Activated CD8-positive, alpha-beta memory T cell treated with anti-CD3 and anti-CD28 coated beads, Interleukin-2, amount 10 ng/mL, durations not matched to agents 7 days and 5 days (primary cell): ENCODE measurements around the gene JMJD1C. TPM values are rescaled to one million over a fixed set of nuclear protein-coding genes. Genes with fewer than 3 reads are reported as not detected.

ENCODE experiments used
- ATAC-seq: fragments of 150-1000 bp; cut with Tn5 transposase; one replicate; pipeline ENCODE4 v1.10.0; 2021; ENCODE audit warnings: moderate library complexity
- CTCF ChIA-PET: fragments of 350-600 bp; sonication (Branson Sonifier 250); formaldehyde crosslinking; loops from one replicate; lab custom pipeline; 2021; ENCODE audit warnings: antibody characterized with exemption; lab: Charles Lee
- DNase-seq: peaks from one replicate; pipeline ENCODE4 v3.0.0-alpha.2; 2020
- H3K27ac Mint-ChIP-seq: one replicate; pipeline ENCODE4 v1.8.0; 2021; ENCODE audit warnings: mild to moderate bottlenecking, mixed read lengths
- H3K27me3 Mint-ChIP-seq: one replicate; pipeline ENCODE4 v1.8.0; 2021; ENCODE audit warnings: mixed read lengths
- H3K36me3 Mint-ChIP-seq: one replicate; pipeline ENCODE4 v1.8.0; 2021; ENCODE audit warnings: mild to moderate bottlenecking, mixed read lengths
- H3K4me1 Mint-ChIP-seq: one replicate; pipeline ENCODE4 v1.8.0; 2021; ENCODE audit warnings: mixed read lengths
- H3K4me3 Mint-ChIP-seq: one replicate; pipeline ENCODE4 v1.8.0; 2021; ENCODE audit warnings: mild to moderate bottlenecking, moderate library complexity, mixed read lengths
- H3K9me3 Mint-ChIP-seq: one replicate; pipeline ENCODE4 v1.8.0; 2022; ENCODE audit warnings: low read depth, mixed read lengths
- microRNA-seq: library from miRNA; unstranded; fragments of <30 nt; microRNA quantifications from one replicate; pipeline ENCODE4 v1.2.0, GENCODE V29; 2022
- total RNA-seq, 2 experiments: library from RNA; stranded (reverse); gene quantifications; one replicate each; pipeline ENCODE4 v1.2.3, GENCODE V29; 2021

JMJD1C gene
- total RNA-seq, 2 experiments from 2014 or later = 55.7 to 87.6 TPM

DNA sequence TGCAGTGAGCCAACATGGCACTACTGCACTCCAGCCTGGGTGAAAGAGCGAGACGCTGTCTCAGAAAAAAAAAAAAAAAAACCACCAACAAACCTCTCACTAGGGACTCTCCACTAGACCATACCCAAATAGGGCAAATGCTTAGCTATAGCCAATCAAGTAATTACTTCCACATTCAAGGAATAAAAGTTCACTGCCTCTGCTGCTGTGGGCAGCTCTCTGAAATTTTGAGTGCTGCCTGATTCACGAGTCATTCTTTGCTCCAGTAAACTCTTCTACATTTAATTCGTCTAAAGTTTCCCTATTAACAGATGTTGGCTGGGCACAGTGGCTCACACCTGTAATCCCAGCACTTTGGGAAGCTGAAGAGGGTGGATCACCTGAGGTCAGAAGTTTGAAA, 337.3 kb downstream of the JMJD1C start:
- ATAC-seq = no peak
- H3K27me3 Mint-ChIP-seq = peaks cover 6% of the 10 kb centered on the region
- H3K4me3 Mint-ChIP-seq = no peak overlapping the region
- no peak overlapping the region for H3K27ac Mint-ChIP-seq
- peaks cover 5% of the 10 kb centered on the region for H3K36me3 Mint-ChIP-seq
- CTCF ChIA-PET = interaction anchor here (0.7 kb wide), 1 partner anchor 17 kb away, joined by 3 read pairs; no protein-coding TSS in a partner anchor
- no peak for DNase-seq
- no peaks in the 10 kb centered on the region for H3K9me3 Mint-ChIP-seq
- H3K4me1 Mint-ChIP-seq = peaks cover 6% of the 10 kb centered on the region

DNA sequence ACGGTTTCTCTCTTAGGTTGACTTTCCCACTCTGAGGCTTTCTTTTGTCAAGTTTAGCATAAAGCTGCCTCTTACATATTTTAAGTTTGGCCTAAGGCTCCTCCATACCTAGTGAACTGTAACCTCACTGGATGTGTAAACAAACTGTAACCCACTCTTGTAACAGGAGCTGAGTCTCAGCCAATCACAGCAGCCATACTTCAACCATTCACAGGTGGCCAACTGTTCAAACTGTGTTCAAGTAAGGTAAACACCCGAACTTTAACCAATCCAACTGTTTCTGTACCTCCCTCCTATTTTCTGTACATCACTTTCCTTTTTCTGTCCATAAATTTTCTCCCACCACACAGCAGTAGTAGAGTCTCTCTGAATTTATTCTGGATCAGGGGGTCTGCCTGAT, 340.3 kb downstream of the JMJD1C start:
- no peak for ATAC-seq
- no peak overlapping the region for H3K27ac Mint-ChIP-seq

DNA sequence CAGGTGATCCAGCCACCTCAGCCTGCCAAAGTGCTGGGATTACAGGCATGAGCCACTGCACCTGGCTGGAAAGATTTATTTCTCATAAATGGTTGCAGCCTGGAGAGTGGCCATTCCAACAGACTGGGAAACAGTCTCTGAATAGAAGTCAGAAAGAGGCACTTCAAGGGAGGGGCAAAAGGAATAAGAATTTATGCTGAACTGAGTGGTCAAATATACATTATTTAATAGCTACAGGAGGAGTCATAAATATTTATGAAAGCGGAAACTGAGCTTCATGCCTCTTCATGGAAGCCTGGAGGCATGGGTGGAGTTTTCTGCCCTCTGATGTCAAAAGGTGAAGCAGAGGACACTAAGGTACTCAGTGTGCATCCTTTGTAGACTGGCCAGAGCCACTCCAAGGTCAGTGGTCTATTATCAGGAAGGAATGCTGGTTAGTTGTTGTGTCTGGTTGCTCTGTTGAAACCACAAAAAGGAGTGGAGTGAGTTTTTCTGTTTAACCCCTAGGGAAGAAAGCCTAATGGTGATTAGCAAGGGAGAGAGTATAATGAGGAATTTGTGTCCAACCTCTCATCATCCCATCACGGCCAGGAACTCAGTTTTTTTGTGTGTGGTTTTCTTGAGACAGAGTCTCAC, 341.9 kb downstream of the JMJD1C start:
- Mint-ChIP-seq H3K27ac (no peak overlapping the region), H3K4me3 (no peak overlapping the region), H3K27me3 (peaks cover 3% of the 10 kb centered on the region), H3K9me3 (no peaks in the 10 kb centered on the region), H3K36me3 (peaks cover 1% of the 10 kb centered on the region), H3K4me1 (no peaks in the 10 kb centered on the region)
- no peak for ATAC-seq
- DNase-seq = no peak
- CTCF ChIA-PET = interaction anchor here (1.3 kb wide), 1 partner anchor 34 kb away, joined by 3 read pairs; no protein-coding TSS in a partner anchor

More for the DNA sequence above, 340.3 kb downstream of the JMJD1C start:
- Mint-ChIP-seq H3K27me3 (peaks cover 6% of the 10 kb centered on the region), H3K9me3 (no peaks in the 10 kb centered on the region), H3K4me3 (no peak overlapping the region), H3K36me3 (peaks cover 1% of the 10 kb centered on the region), H3K4me1 (no peaks in the 10 kb centered on the region)
- no peak for DNase-seq
- CTCF ChIA-PET = interaction anchor here (0.7 kb wide), 1 partner anchor 594 kb away, joined by 3 read pairs; no protein-coding TSS in a partner anchor

DNA sequence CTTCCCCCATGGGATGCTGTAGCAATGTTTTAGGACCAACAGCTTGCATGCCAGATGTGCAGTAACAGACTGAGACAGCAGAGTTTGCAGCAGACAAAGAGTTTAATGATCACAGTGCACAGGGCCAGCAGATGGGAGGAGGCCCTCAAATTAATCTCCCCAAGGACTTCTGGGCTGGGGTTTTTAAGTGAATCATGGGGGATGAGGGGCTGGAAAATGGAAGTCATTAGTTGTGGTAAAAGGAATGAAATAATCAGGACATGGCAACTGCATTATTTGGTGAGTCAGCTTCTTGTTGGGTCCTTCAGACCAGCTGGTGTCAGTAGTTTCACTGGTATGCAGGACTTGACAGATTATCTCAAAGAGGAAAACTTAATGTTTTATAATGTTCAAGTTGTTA, 345.2 kb downstream of the JMJD1C start:
- DNase-seq (no peak), ATAC-seq (no peak)
- H3K4me1 Mint-ChIP-seq = no peaks in the 10 kb centered on the region
- CTCF ChIA-PET = no interaction called here
- no peak overlapping the region for H3K27ac Mint-ChIP-seq
- no peak overlapping the region for H3K4me3 Mint-ChIP-seq
- H3K36me3 Mint-ChIP-seq = no peaks in the 10 kb centered on the region
- no peaks in the 10 kb centered on the region for H3K9me3 Mint-ChIP-seq
- no peaks in the 10 kb centered on the region for H3K27me3 Mint-ChIP-seq

DNA sequence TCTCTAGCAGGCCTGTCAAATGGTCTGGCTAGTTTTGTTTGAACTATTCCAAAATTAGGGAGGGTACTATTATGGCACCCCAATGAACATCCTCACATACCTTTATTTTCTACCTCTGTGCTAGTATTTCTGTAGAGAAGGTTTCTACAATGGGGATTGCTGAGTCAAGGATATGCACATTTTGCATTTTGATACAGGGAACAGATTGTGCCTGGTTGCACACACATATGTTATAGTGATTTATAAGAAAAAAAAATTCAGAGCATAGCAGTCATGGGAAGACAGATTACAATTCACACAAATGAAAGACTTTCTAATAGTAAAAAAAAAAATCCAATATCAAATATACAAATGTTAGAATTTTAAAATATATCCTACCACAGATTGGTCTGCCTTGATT, 346.7 kb downstream of the JMJD1C start:
- CTCF ChIA-PET = no interaction called here
- Mint-ChIP-seq H3K27me3 (peaks cover 3% of the 10 kb centered on the region), H3K9me3 (no peaks in the 10 kb centered on the region), H3K4me3 (no peak overlapping the region), H3K27ac (no peak overlapping the region), H3K36me3 (no peaks in the 10 kb centered on the region), H3K4me1 (no peaks in the 10 kb centered on the region)
- DNase-seq (no peak), ATAC-seq (no peak)

Small RNA genes within 50 kb of the gene (microRNA-seq; reads per million reads assigned to microRNA genes)
- 6.8 reads per million, percentile 20 among the genes with 10 or more reads in this experiment for gene MIR1296

Other genes starting within 250 kb of the JMJD1C start
- gene REEP3, start 55.4 kb upstream of the JMJD1C start, total RNA-seq = 10 to 100 TPM; 23.4 to 27.2 TPM